Activated naive CD8-positive, alpha-beta T cell treated with anti-CD3 and anti-CD28 coated beads, Interleukin-2, amount 10 ng/mL, durations not matched to agents 7 days and 5 days (primary cell): ENCODE results near the gene TMEM203. TPM values are rescaled to one million over a fixed set of nuclear protein-coding genes. Genes with fewer than 3 reads are reported as not detected.
A peak's percentile ranks its signal among the peaks of the same experiment; 100 is the strongest.

ENCODE experiments used
- ATAC-seq: fragments of 150-1000 bp; cut with Tn5 transposase; one replicate; pipeline ENCODE4 v1.10.0; 2021; ENCODE audit warnings: low read depth, moderate library complexity
- POLR2A ChIA-PET: fragments of 350-600 bp; sonication (Branson Sonifier 250); formaldehyde crosslinking; loops from one replicate; lab custom pipeline; 2021; ENCODE audit warnings: antibody characterized with exemption; lab: Charles Lee
- DNase-seq: peaks from one replicate; pipeline ENCODE4 v3.0.0; 2021
- H3K27ac Mint-ChIP-seq: one replicate; pipeline ENCODE4 v1.8.0; 2022; ENCODE audit warnings: mild to moderate bottlenecking, mixed read lengths
- H3K27me3 Mint-ChIP-seq: one replicate; pipeline ENCODE4 v1.8.0; 2022; ENCODE audit warnings: mild to moderate bottlenecking, moderate library complexity, mixed read lengths
- H3K36me3 Mint-ChIP-seq: one replicate; pipeline ENCODE4 v1.8.0; 2021; ENCODE audit warnings: mild to moderate bottlenecking, mixed read lengths
- H3K4me1 Mint-ChIP-seq: one replicate; pipeline ENCODE4 v1.8.0; 2021; ENCODE audit warnings: mixed read lengths
- H3K4me3 Mint-ChIP-seq: one replicate; pipeline ENCODE4 v1.8.0; 2022; ENCODE audit warnings: mild to moderate bottlenecking, moderate library complexity, mixed read lengths
- H3K9me3 Mint-ChIP-seq: one replicate; pipeline ENCODE4 v1.8.0; 2021; ENCODE audit warnings: mixed read lengths
- total RNA-seq, 2 experiments: library from RNA; stranded (reverse); gene quantifications; one replicate each; pipeline ENCODE4 v1.2.3, GENCODE V29; 2021

The TMEM203 gene
- total RNA-seq, 2 experiments from 2014 or later: 37.4 to 39.4 TPM

DNA sequence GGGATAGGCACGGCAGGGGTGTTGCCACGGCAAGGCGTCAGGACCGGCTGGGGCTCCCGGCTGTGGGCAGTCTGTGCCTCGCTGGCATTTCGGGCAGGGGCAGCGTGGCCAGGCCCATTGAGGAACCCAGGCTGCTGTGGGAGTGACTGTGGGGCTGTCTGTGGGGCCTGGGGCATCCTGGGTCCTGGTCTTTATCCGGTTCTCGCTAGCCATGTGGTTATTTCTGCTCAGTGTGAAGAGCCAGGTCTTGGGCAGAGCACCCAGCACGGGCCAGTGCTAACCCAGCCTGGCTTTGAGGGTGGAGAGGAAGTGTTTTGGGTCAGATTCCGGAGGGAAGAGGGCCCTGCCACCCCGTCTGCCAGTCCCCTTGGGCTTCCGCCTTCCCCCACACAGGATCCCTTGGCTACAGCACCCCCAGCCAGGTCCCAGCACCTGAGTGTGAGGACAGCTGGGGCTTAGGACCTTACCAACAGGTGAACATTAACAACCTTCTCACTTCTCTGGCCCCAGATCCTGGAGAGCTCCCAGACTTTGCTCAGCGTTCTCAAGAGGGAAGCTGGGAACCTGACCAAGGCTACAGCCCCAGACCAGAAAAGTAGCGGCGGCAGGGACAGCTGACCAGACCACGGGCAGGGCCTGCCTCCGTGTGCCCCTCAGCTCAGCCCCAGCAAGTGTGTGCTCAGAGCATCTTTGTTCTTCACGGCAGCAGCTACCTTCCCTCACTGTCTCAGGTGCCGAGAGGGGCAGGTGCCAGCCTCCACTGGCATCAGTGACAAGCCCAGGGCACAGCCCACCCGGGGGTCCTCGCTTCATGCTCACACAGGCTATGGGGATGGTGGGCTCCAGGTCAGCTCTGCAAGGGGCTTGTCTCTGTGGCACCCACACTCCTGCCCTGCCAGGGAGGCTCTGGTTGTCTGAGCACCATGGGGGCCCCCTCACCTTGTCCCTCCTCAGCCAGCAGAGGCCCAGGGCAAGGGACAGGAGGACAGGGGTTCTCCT lies 15.9 kb downstream of the TMEM203 start:
- H3K27me3 Mint-ChIP-seq: no peaks in the 10 kb centered on the region
- POLR2A ChIA-PET: interaction anchor here (0.9 to 3.7 kb wide), 19 partner anchors 10 to 212 kb away, joined by 3 to 42 read pairs (median 8); partner anchors contain the start of genes DPP7, NDOR1, NELFB and RNF208
- peaks cover 2% of the 10 kb centered on the region for H3K36me3 Mint-ChIP-seq
- ATAC-seq (no peak), DNase-seq (no peak)
- peaks cover 16% of the 10 kb centered on the region for H3K4me1 Mint-ChIP-seq
- H3K9me3 Mint-ChIP-seq: no peaks in the 10 kb centered on the region
- H3K4me3 Mint-ChIP-seq: peak overlapping the region; percentile 94
- H3K27ac Mint-ChIP-seq: peak overlapping the region; percentile 95

DNA sequence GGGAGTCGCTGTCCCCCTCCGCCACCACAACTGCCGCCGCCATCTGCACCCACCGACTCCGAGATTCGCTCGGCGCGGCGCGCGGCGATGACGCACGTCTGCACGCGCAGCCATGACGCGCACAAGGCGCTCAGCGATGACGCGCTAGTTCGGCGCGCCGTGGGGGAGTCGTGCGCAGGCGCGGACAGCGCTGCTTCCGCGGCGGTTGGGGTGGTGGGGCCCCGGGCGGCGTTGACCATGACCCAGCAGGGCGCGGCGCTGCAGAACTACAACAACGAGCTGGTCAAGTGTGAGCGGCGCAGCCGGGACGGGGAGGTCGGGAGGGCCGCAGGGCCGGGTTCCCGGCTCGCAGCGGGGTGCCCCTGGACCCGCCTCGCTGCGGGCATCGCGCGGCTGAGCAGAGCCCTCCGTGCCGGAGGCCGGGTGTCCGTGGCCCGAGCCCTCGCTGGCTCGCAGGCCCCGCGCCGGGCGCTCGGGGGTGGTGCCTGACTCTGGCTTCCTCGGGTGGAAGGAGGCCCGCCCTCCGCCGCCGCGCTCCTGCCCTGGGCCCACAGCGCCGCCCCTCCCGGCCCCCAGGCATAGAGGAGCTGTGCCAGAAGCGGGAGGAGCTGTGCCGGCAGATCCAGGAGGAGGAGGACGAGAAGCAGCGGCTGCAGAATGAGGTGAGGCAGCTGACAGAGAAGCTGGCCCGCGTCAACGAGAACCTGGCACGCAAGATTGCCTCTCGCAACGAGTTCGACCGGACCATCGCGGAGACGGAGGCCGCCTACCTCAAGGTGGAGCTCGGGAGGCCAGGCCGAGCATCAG lies 16.8 kb downstream of the TMEM203 start, which contains the start of the genes ANAPC2 and SSNA1:
Gene ANAPC2, minus strand, starts transcription at position 71 of the 807 bp plus-strand sequence. Its CDS starts 28 bp downstream, at position 43.
Gene SSNA1, plus strand, starts transcription at position 187 of the 807 bp plus-strand sequence. Its CDS starts 51 bp downstream, at position 238.
- POLR2A ChIA-PET: interaction anchor here (0.5 to 3.7 kb wide), 22 partner anchors 10 to 306 kb away, joined by 3 to 42 read pairs (median 6); partner anchors contain the start of genes DPP7, NDOR1, NELFB and RNF208
- Mint-ChIP-seq H3K4me3 (peak within 1 kb of the TSS; percentile 94), H3K27ac (peak within 1 kb of the TSS; percentile 95), H3K27me3 (no peaks in the 10 kb centered on the region), H3K36me3 (peaks cover 3% of the 10 kb centered on the region), H3K4me1 (peaks cover 16% of the 10 kb centered on the region), H3K9me3 (no peaks in the 10 kb centered on the region)
- DNase-seq: peak; percentile 99
- ATAC-seq: peak; percentile 83

DNA sequence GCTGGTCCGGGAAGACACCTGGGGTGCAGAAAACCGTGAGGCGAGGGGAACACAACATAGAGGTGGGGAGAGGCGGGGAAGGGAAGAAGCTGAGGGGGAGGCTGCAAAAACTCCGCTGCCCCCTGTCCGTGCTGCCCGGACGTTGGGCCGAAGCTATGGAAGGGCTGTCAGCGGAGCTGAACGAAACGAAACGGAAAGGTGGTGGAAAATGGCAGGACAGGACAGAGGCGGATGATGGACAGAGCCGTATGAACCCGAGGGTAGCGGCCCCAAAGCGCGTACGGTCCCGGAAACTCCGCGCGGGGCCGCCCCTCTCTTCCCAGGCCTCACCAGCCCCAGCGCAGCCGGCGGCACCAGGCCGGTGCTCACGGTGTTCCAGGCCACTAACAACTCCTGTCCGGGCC lies 17.4 kb downstream of the TMEM203 start:
- ATAC-seq (peak; percentile 7), DNase-seq (no peak)
- Mint-ChIP-seq H3K9me3 (no peaks in the 10 kb centered on the region), H3K27ac (peak overlapping the region; percentile 92), H3K36me3 (peaks cover 3% of the 10 kb centered on the region), H3K27me3 (no peaks in the 10 kb centered on the region), H3K4me3 (peak overlapping the region; percentile 91), H3K4me1 (peaks cover 16% of the 10 kb centered on the region)
- POLR2A ChIA-PET: interaction anchor here (0.8 to 3.7 kb wide), 13 partner anchors 14 to 118 kb away, joined by 3 to 42 read pairs (median 11); partner anchors contain the start of genes DPP7, NDOR1, RNF208 and SAPCD2

DNA sequence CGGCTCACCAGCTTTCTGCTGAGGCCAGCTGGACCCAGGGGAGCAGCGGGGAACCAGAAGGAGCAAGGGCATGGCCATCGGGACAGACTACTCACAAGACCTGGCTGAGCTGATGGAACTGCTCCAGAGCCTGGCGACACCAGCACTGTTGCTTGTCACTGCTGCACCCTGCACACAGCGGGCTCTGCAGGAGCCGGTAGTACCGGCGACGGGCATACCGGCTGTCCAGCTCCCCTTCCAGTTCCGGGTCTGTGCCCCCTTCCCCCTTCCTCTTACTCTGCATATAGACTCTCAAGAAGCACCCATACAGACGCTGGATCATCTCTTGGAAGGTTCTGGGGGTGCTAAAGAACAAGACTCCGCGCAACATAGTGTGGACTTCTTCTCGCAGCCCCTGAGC lies 18.1 kb downstream of the TMEM203 start:
- peaks cover 3% of the 10 kb centered on the region for H3K36me3 Mint-ChIP-seq
- peaks cover 16% of the 10 kb centered on the region for H3K4me1 Mint-ChIP-seq
- DNase-seq: no peak
- no peaks in the 10 kb centered on the region for H3K9me3 Mint-ChIP-seq
- no peaks in the 10 kb centered on the region for H3K27me3 Mint-ChIP-seq
- H3K4me3 Mint-ChIP-seq: peak overlapping the region; percentile 91
- POLR2A ChIA-PET: interaction anchor here (0.8 to 3.7 kb wide), 11 partner anchors 14 to 117 kb away, joined by 3 to 42 read pairs (median 11); partner anchors contain the start of genes DPP7, NDOR1, RNF208 and SAPCD2
- ATAC-seq: no peak
- peak overlapping the region; percentile 92 for H3K27ac Mint-ChIP-seq

DNA sequence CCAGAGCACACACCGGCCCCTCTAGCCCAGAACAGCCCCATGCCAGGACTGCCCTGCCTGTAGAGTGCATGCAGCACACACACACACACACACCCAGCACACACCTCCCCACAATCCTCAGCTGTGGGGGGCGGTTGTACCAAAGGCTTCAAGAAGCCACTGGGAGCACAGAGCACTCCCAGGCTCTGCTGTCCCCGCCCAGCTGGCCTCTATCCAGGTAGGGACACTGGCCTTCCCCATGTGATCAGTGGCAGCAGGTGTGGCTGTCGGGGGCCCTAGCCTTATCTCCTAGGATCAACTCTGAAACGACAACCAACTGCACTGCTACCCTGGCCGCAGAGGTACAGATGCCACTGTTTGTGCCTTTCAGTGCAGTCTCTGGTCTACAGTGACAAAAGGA lies 19.1 kb downstream of the TMEM203 start:
- Mint-ChIP-seq H3K27ac (peak overlapping the region; percentile 30), H3K9me3 (no peaks in the 10 kb centered on the region), H3K36me3 (peaks cover 6% of the 10 kb centered on the region), H3K27me3 (no peaks in the 10 kb centered on the region), H3K4me3 (peak overlapping the region; percentile 91), H3K4me1 (peaks cover 16% of the 10 kb centered on the region)
- POLR2A ChIA-PET: interaction anchor here (3.7 kb wide), 1 partner anchor 19 kb away, joined by 29 read pairs; the partner anchor contains the start of genes NDOR1 and TMEM203
- ATAC-seq (no peak), DNase-seq (no peak)

DNA sequence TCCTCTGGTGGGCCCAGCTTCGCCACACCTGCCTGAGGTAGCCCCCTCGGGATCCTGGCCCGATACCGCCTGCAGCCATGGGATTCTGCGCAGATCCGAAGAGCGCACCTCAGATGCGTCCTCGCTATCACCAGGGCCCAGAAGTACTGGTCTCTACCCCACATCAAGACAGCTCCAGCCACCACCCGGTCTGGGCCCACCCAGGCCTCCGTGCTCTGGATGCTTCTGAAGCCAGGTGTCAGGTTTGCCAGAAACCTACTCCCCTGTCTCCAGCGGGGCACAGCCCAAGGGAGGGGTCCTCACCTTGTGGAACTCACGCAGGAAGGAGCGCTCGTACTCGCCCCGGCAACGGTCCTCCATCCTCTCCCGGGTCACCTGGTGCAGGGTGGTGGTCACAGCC lies 19.5 kb downstream of the TMEM203 start:
- POLR2A ChIA-PET: no interaction called here
- DNase-seq (no peak), ATAC-seq (no peak)
- no peak overlapping the region for H3K27ac Mint-ChIP-seq
- no peaks in the 10 kb centered on the region for H3K9me3 Mint-ChIP-seq
- no peak overlapping the region for H3K4me3 Mint-ChIP-seq
- H3K27me3 Mint-ChIP-seq: no peaks in the 10 kb centered on the region
- H3K4me1 Mint-ChIP-seq: peaks cover 16% of the 10 kb centered on the region
- H3K36me3 Mint-ChIP-seq: peaks cover 6% of the 10 kb centered on the region

DNA sequence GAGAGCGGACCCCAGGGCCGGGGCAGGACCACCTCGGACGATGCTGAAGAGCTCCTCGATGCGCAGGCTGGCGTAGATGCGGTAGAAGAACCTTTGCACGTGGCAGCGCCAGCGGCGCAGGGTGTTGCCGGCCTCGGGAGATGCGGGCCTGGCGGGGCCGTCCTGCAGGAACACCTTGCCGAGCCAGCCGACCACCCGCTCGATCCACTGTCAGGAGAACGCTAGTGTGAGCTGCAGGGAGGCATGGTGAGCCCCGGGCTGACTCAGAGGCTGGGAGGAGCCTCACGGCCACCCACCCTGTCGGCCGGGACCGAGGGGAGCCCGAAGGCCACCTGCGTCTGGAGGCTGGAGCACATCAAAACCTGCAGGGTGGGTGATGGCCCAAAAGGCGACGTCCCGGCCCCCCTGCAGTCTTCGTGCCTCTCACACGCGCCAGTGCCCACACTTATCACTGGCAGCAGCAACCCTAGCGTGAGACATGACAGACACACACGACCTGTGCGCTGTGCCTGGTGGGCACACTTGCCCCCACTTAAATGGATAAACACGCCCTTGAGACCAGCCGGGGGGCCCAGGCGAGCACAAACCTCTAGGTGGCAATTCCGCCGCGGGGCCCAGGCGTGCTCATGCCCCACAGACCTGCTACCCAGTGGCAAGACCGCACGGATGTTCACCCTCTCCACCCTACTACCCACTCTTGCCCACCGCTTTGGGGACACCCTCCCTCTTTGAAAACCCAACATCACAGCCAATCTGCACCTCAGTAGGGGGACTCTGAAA lies 20.4 kb downstream of the TMEM203 start:
- DNase-seq (no peak), ATAC-seq (no peak)
- H3K9me3 Mint-ChIP-seq: no peaks in the 10 kb centered on the region
- H3K27ac Mint-ChIP-seq: no peak overlapping the region
- no peaks in the 10 kb centered on the region for H3K27me3 Mint-ChIP-seq
- H3K36me3 Mint-ChIP-seq: peaks cover 6% of the 10 kb centered on the region
- no peak overlapping the region for H3K4me3 Mint-ChIP-seq
- peaks cover 16% of the 10 kb centered on the region for H3K4me1 Mint-ChIP-seq
- POLR2A ChIA-PET: no interaction called here

DNA sequence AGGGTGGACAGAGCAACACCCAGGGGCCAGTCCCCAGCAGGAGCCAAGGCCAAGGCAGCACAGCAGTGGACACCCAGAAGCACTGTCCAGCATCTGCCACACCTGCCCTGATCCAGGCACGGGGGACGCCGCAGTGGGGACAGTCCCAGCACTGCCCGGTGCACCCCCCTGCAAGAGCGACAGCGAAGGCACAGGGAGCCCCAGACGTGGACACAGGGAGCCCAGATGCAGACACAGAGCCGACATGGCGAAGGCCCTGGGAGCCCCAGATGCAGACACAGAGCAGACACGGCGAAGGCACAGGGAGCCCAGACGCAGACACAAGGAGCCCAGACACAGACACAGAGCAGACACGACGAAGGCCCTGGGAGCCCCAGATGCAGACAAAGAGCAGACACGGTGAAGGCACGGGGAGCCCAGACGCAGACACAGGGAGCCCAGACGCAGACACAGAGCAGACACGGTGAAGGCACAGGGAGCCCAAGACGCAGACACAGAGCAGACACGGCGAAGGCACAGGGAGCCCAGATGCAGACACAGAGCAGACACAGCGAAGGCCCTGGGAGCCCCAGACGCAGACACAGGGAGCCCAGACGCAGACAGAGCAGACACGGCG lies 21.4 kb downstream of the TMEM203 start:
- H3K27ac Mint-ChIP-seq: no peak overlapping the region
- DNase-seq: no peak
- H3K4me1 Mint-ChIP-seq: peaks cover 11% of the 10 kb centered on the region
- no peaks in the 10 kb centered on the region for H3K27me3 Mint-ChIP-seq
- H3K4me3 Mint-ChIP-seq: no peak overlapping the region
- H3K36me3 Mint-ChIP-seq: peaks cover 6% of the 10 kb centered on the region
- POLR2A ChIA-PET: no interaction called here
- no peaks in the 10 kb centered on the region for H3K9me3 Mint-ChIP-seq
- ATAC-seq: no peak

DNA sequence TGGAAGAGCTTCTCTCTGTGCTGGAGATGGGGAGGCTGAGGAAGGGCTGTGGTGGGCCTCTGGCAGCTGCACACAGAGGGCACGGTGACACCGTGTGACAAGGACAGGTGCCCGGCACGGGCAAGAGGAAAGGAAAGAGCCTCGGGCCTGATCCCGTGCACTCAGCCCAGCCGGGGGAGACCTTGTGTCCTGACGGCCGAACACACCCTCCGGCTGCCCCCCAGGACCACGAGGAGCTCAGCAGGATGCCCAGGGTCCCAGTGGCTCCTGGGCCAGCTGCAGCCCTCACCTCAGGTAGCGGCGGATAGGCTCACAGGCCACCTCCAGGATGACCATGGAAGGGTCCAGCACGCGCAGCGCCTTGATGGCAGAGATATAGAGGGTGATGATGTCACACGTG lies 22.6 kb downstream of the TMEM203 start:
- POLR2A ChIA-PET: no interaction called here
- peaks cover 9% of the 10 kb centered on the region for H3K4me1 Mint-ChIP-seq
- no peaks in the 10 kb centered on the region for H3K9me3 Mint-ChIP-seq
- H3K4me3 Mint-ChIP-seq: no peak overlapping the region
- no peak for ATAC-seq
- DNase-seq: no peak
- H3K36me3 Mint-ChIP-seq: peaks cover 4% of the 10 kb centered on the region
- no peak overlapping the region for H3K27ac Mint-ChIP-seq
- no peaks in the 10 kb centered on the region for H3K27me3 Mint-ChIP-seq

DNA sequence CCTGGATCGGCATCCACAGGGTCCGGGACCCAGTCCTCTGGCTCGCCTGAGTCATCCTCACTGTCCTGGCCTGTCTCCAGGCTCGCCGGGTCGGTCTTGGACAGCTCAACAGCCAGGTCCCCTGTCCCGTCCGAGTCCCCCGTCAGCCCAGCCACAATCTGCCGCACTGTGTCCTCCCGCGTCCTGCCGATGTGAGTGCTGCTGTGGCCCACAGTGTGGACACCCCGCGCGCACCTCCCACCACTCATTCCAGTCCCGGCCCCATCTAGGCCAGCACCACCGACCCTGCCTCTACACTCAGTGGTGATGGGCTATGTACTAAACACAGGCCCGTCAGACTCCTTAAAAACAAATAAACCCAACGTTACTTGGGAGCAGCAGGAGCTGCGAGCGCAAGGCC lies 23.8 kb downstream of the TMEM203 start:
- Mint-ChIP-seq H3K4me3 (no peak overlapping the region), H3K36me3 (peaks cover 7% of the 10 kb centered on the region), H3K27me3 (no peaks in the 10 kb centered on the region), H3K9me3 (no peaks in the 10 kb centered on the region), H3K27ac (no peak overlapping the region), H3K4me1 (peaks cover under 1% of the 10 kb centered on the region)
- DNase-seq (no peak), ATAC-seq (no peak)
- POLR2A ChIA-PET: no interaction called here

DNA sequence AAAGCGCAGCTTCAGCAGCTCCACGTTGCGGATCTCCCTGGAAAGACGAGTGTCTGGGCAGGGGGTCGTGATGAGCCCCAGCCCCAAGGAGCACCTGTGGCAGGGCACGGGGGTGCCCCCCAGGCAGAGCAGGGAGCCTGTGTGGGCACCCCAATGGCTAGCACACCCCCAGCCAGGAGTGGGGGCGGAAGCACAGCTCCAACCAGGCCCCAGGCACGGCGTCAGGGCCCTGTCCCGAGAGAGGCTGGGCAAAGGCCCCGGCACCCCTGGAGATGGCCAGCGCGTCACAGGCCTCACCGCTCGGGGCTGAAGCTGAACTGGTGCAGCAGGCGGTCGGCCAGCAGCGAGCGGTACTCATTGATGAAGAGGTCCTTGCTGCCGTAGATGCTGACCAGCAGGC lies 25.0 kb downstream of the TMEM203 start:
- peaks cover 7% of the 10 kb centered on the region for H3K36me3 Mint-ChIP-seq
- POLR2A ChIA-PET: no interaction called here
- ATAC-seq (no peak), DNase-seq (no peak)
- H3K27ac Mint-ChIP-seq: no peak overlapping the region
- H3K4me3 Mint-ChIP-seq: no peak overlapping the region
- H3K9me3 Mint-ChIP-seq: no peaks in the 10 kb centered on the region
- no peaks in the 10 kb centered on the region for H3K4me1 Mint-ChIP-seq
- peaks cover 2% of the 10 kb centered on the region for H3K27me3 Mint-ChIP-seq

DNA sequence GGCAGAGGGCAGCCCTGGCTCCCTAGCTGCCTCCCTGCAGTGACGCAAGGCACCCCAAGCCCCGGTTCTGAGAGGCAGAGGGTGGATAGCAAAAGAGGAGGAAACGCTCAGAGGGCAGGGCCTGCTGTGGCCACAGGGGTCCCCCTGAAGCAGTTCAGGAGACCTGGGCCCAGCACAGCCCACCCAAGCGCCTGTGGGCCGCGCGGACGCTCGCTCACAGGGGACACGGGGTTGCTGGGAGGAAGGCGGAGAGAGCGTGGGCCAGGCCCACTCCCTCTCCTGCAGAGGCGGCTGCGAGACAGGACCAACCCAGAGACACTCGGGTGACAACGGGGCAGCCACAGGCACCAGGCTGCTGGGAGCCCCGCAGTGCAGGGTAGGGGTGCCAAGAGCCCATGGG lies 25.7 kb downstream of the TMEM203 start:
- Mint-ChIP-seq H3K27me3 (peaks cover 2% of the 10 kb centered on the region), H3K36me3 (peaks cover 7% of the 10 kb centered on the region), H3K9me3 (no peaks in the 10 kb centered on the region), H3K4me3 (no peak overlapping the region), H3K4me1 (no peaks in the 10 kb centered on the region), H3K27ac (no peak overlapping the region)
- ATAC-seq (no peak), DNase-seq (no peak)
- POLR2A ChIA-PET: no interaction called here
